A549 treated with AZD2906 at 1 μM for 4 hours (cell line): ENCODE measurements around the gene TSSK1B. TPM values are rescaled to one million over a fixed set of nuclear protein-coding genes. Genes with fewer than 3 reads are reported as not detected.

Experiments used
- total RNA-seq: library from RNA; stranded (reverse); fragments of 200-300 nt; extraction: Qiagen RNA extraction; gene quantifications from 5 replicates; pipeline ENCODE4 v1.2.3, GENCODE V29; 2022

The TSSK1B gene
- not detected in 5 replicates for total RNA-seq

GRCh38 chr5:113434889-113435288, at the start of gene TSSK1B:
TSSK1B (minus strand) TSS chr5:113434989; CDS start chr5:113434839, 150 bp downstream.

Other genes starting within 250 kb of the TSSK1B start
- 0.14 to 0.27 TPM (median 0.16 TPM) in 5 replicates for gene MCC, start 53.5 kb upstream of the TSSK1B start, total RNA-seq
- 5.1 to 9.7 TPM (median 6.4 TPM) in 5 replicates for gene YTHDC2, start 78.7 kb upstream of the TSSK1B start, total RNA-seq